Subcutaneous adipose tissue (tissue), 4 donors: ENCODE measurements around the gene MUSK. TPM values are rescaled to one million over a fixed set of nuclear protein-coding genes. Genes with fewer than 3 reads are reported as not detected.

Experiments used
- total RNA-seq, 4 donors: library from RNA; depleted of rRNA; stranded (reverse); fragments of >200 nt; gene quantifications; one replicate each; pipeline ENCODE4 v1.1.0, GENCODE V29; 2016
- TF ChIP-seq, protein P1 (sequence below): fragments of 450-650 bp; IDR thresholded peaks from one replicate; pipeline ENCODE4 v1.5.1; 2016; ENCODE audit warnings: low read depth, mild to moderate bottlenecking, control low read depth, antibody characterized with exemption, moderate library complexity

The MUSK gene
- total RNA-seq, 4 donors from 2014 or later = 0.22 TPM; not detected in 3

DNA sequence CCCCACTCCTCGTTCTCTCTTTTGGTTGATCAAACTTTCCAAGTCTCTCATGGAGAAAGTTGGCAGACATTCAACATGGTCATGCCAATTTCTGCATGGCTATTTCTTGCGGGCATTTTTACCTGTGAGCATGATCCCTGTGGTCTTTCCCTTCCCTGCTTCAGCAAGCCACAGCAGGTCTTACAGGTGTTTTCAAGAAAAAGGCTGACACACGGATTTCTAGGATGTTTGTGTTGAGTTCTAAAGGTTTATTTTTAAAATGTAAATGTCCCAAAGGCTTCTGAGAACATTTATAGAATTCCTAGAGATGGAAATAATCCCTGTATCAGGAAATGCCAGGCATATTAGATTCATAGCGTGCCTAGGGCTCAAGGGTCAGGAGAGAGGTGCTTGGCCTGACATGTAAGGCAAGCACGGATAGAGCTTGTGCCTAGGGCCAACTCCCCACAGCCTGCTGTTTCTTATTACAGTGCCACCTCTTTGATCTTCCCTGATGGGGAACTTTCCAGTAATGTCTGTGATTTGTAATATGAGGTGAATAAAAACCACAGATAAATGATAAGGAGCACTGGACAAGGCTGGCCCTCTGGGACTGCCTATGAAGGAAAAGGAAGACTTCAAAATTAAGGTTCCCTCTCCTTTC lies 79.8 kb downstream of the MUSK start:
- TF ChIP-seq, protein P1, sequence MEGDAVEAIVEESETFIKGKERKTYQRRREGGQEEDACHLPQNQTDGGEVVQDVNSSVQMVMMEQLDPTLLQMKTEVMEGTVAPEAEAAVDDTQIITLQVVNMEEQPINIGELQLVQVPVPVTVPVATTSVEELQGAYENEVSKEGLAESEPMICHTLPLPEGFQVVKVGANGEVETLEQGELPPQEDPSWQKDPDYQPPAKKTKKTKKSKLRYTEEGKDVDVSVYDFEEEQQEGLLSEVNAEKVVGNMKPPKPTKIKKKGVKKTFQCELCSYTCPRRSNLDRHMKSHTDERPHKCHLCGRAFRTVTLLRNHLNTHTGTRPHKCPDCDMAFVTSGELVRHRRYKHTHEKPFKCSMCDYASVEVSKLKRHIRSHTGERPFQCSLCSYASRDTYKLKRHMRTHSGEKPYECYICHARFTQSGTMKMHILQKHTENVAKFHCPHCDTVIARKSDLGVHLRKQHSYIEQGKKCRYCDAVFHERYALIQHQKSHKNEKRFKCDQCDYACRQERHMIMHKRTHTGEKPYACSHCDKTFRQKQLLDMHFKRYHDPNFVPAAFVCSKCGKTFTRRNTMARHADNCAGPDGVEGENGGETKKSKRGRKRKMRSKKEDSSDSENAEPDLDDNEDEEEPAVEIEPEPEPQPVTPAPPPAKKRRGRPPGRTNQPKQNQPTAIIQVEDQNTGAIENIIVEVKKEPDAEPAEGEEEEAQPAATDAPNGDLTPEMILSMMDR = no peak

DNA sequence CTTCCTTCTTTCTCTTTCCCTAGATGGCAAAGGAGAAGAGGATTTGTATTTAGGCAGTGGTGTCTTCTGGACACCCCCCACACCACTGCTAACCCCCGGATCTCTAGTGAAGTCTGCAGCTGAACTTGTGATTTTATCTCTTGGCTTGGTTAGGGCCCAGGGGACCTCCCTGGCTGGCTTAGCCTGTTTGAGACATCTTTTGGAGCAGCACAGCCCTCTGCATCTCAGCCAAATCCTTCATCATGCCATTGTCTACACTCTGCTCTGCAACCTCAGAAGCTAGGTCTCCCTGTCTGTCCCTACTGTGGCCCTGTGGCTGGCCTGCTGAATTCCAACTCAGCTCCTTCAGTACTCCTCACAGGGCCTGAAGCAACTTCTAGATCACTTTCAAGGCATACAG lies 81.7 kb downstream of the MUSK start:
- TF ChIP-seq, protein P1 = no peak

DNA sequence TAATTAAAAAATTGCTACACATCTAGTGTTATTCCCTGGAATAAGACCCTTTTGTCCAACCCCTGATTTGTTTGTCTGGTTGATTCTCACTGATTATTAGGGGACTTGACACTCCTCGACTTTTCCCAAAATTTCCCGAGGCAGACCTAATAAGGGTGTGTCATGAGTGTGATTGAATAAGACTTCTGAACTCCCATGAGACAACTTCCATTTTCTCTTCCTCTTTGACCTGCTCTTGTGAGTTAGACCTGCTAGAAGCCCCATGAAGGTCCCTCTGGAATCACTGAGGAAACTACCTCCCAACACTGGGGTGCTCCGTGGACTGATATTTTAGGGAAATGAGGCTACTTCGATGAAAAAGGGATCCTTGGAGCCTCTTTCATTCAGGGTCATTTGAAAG lies 83.4 kb downstream of the MUSK start:
- TF ChIP-seq, protein P1 = no peak

GRCh38 chr9:110752766-110753165 lies 84.2 kb downstream of the MUSK start:
- TF ChIP-seq, protein P1 = no peak

DNA sequence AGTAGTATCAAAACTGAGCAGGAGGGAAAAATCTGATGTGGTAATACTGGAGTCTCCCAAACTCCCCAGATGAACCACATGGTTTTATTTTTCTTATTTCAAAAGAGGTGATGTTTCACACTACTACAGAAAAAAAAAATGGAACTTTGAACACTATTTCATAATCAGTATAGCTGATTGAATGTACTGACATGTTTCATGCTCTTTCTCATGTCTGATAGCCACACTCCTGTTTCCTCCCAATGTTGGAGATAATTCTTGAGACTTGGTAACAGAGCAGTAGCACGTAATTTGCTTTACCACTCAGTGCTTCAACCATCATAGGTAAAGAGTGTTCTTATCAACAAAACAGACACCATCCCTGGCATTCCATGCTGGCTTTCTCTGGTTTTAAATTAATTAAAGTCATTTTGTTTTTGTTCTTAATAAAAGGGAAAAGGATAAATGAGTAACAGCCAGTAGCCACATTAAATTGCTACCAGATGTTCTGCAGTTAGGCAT lies 85.2 kb downstream of the MUSK start:
- TF ChIP-seq, protein P1 = no peak

GRCh38 chr9:110755179-110755578 lies 86.6 kb downstream of the MUSK start:
- TF ChIP-seq, protein P1 = no peak

DNA sequence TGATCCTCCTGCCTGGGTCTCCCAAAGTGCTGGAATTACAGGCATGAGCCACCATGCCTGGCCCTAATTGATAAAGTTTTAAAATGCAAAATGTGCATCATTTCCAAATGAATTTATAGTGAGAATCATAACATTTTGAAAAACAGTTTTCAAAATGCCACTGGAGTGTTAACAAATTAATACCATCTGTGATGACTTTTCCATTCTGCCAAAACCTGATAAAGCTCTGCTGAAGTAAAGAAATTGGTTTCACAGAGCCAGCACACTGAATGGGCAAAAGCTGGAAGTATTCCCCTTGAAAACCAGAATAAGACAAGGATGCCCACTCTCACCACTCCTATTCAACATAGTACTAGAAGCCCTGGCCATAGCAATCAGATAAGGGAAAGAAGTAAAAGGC lies 89.6 kb downstream of the MUSK start:
- TF ChIP-seq, protein P1 = no peak
